GM18907 (cell line): ENCODE measurements around the gene SLC2A1.

Source experiments
- ATAC-seq: cut with Tn5 transposase; IDR thresholded peaks from one replicate; pipeline ENCODE4 v1.9.1; 2021; ENCODE audit warnings: mild to moderate bottlenecking, moderate library complexity; ENCODE audit not compliant: unreplicated experiment

SLC2A1 gene

DNA sequence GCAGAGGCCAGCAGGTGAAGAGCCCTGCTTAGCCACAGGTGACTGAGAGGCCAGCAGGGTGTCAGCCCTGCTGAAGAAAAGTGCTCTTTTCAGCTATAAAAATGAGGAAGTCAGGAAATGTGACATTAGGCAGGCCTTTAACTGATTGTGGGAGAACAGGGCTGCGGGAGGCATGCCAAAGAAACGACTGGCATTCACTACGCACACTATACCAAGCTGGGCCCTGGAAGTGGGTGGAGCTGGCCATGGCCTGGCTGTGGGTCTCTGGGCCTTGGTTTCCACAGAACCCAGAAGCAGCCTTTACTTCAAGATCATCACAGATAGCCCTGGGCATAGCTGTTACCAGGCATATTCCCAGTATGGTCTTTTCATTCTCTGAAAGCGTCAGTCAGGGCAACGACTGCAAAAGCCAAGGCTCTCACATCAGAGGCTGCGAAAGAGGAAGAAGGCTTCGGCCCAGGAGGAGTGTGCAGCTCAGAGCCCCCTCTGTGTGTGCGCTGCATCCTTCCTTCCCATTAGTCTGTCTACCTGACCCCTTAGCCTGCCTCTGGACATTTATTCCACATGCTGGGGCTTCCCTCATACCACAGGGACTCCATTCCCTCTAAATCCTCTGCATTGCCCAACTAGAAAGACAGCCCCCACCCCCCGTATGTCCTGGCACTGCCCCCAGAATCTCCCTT is 14.3 kb downstream of the SLC2A1 start:
- ATAC-seq: no peak

DNA sequence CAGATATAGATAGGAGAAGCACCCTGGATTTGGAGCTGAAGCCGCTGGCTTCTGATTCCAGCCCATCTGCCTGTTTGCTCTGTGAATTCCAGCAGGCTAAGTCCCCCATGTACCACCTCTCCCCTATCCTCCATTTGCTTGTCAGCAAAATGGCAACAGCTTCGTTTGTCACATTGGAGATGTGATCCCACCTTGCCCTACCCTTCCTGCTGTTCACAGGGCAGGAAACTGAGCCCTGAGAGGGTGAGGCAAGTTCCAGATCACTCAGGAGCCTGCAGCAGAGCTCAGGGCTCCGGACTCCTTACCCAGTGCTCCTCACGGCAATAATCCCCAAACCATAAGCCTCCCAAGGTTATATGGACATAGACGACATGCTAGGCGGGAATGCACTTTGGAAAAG is 14.9 kb downstream of the SLC2A1 start:
- no peak for ATAC-seq

DNA sequence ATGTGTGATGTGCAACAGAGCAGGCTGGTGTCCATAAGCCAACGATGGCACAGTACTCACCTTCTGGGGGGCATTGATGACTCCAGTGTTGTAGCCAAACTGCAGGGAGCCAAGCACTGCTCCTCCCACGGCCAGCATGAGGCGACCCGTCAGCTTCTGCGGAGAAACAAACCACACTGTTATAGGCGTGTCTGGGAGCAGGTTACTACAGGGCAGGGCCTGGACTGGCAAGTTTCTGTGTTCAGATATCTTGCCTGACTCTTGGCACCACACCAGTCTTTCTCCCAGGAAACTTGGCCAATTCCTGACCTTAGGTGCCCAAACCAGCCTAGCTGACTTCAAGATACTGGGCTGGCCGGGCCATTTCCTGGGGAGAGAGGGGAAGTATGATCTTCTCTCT is 15.5 kb downstream of the SLC2A1 start:
- no peak for ATAC-seq

DNA sequence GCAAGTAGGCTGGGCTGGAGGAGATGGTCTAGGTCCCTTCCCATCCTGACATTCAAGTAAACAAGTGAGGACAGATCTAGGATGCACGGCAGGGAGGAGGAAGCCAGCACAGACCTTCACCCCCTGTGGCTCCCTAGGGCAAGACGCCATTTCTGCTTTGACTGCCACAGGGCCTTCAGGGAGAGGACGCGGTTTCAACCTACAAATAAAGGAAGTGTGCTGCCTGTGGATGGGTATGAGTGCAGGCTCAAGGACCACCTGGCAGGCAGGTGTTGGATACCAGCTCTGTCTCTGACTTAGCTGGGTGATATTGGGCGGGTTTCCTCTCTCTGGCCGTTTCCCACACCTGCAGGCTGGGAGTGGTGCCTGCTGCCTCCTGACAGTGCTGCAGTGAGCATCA is 16.2 kb downstream of the SLC2A1 start:
- ATAC-seq: no peak

DNA sequence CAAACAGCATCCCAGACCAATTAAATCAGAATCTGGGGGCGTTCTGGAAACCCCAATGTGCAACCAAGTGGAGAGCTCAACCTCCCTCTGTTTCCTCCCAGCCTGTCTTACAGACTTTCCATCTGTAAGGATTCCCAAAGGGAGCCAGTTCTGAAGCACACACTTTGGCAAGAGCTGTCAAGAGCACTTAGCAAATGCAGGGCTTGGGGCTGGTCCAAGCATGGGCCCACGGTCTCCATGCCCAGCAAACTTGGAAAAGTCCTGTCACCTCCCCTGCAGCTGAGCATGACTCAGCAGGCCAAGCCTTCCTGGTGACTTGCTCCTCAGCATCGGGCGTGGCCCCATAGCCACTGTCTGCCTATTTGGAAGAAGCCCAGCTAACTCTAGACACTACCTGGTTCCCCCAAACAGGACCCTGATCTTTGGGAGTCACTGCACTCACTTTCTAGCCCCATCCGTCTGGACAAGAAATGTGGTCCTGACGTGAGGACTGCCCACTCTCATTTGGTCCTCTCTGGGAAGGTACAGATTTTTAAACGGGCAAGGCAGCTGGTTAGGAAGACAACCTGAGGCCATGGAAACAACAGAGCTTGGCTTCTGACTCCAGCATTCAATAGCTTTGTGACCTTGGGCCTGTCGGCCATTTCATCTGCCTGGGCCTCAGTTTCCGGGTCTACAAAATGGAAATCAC is 16.9 kb downstream of the SLC2A1 start:
- no peak for ATAC-seq

DNA sequence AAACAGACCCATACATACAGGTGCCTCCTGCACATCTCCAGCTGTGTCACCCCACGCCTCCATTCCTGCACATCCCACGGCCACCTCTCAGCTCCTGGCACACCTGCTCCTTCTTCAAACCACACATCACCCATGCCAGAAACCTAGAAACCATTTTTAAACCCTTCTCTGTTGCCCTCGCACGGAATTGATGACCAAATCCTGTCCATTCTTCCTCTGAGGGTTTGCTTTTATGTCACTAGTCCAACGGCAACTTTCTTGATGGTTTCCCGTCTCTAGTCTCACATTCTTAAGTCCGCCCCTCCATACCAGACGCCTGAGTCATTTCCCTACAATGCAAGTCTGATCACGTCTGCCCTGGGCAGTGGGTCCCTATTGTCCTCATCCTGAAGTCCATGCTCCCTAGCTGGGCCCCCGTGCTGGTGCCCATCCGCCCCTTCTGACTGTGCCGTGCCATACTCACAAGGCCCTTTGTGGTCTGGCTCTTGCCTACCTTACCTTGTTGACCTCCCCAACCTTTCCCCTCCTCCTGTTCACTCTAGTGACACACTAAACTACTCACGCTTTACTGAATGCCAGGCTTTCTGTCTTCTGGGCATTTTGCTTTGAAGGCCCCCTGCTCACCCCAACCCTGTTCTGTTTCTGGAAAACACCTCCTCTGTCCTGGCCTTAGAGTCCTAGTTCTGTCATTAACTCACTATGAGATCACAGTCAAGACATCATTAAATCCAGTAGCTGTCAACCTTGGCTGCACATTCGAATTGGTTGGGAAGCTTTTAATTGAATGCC is 17.6 kb downstream of the SLC2A1 start:
- no peak for ATAC-seq

DNA sequence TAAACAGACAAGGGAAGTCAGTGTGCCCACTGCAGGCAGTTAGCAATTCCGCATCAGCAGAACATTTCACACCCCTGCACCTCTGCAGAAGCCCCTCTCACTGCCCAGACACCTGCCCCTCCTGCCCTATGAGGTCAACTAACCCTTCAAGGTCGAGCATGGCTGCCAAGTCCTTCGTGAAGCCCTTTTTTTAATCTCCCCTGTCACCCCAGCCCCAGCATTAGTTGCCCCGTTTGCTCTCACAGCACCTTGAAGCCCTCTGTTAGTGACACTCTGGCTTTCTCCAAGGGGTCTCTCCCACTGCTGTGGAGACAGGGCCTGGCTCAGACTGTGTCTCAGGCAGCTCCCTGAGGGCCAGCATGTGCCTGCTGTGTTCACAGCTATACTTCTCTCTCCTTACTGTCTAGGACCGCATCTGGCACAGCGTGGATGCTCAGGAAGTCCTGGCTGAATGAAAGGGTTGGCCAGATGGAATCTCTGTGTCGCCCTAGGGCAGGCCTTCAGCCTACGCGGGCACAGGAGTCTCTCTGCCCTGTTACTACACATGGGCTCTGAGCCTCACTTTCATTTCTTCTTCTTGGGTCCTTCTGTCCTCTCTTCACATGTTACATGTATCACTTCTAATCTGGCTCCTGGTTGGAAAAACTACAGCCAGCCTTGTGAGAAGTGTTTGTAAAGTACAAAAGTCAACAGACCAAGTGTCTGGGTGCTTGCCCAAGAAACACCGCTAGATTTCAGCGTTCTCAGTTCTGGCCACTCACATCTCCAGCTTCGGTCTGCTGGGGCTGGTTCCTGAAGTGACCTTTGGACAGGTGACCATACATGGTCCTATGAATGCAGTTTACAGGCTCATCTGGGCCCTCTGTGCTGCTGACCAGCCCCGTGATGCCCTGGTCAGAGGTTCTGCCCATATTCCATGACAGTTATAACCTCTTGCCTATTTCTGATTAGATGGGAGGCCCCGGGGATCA is 19.7 kb downstream of the SLC2A1 start:
- ATAC-seq: no peak

DNA sequence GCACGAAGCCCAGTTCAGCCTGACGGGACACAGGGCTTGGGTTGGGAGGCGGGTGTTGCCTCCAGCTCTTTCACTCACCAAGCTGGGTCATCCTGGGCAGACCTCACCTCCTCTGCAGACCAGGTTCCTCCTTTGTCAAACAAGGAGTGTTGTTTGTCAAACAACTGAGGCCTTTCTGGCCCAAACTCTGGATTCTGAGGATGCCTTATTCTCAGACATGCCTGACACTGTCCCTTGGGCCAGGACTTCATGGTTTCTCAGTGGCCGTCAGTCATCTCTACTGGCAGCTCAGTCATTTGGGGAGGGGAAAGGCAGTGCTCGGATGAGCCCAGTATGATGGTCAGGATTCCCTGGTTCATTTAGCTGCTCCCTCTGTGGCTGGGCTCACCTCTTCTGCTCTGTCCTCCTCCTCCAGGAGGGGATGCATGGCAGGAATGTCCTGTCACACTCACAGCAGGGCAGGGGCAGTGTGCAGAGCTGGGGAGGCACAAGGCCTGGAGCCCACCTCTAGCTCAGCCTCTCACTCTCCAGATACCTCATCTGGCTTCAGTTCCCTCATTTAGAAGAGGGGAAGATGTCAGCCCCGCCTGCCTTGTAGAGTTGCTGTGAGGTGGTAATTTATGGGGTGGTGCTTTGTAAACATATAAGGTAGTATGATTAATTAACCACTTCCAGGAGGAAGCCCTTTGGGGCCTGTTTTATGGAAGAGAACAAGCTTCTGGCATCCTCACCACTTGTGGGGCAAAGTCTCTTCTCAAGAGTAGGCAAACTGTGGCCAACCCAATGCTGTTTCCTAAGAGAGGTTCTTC is 20.6 kb downstream of the SLC2A1 start:
- ATAC-seq: no peak

DNA sequence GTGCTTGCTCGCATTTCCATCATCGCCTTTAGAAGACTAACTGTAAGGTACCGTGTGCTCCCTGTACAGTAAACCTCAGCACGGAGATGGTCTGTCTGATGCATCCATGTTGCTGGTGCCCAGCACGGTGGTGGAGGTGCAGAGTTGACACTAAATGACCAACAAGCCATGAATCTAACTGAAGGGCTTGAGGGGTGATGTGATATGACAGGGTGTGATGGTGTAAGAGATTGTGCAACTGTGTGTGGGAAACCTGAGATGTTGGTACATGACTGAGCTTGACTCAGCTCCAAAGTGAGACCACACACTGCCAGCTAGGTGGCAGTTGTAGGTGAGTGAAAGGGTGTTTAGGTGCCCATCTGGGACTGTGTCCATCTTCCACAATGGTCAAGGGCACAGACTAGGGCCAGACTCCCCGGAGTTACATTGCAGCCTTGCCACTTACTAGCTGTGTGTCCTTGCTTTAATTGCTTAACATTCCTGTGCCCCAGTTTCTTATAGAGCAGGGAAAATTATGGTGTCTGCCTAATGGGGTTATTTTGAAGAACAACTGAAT is 21.4 kb downstream of the SLC2A1 start:
- ATAC-seq: no peak

DNA sequence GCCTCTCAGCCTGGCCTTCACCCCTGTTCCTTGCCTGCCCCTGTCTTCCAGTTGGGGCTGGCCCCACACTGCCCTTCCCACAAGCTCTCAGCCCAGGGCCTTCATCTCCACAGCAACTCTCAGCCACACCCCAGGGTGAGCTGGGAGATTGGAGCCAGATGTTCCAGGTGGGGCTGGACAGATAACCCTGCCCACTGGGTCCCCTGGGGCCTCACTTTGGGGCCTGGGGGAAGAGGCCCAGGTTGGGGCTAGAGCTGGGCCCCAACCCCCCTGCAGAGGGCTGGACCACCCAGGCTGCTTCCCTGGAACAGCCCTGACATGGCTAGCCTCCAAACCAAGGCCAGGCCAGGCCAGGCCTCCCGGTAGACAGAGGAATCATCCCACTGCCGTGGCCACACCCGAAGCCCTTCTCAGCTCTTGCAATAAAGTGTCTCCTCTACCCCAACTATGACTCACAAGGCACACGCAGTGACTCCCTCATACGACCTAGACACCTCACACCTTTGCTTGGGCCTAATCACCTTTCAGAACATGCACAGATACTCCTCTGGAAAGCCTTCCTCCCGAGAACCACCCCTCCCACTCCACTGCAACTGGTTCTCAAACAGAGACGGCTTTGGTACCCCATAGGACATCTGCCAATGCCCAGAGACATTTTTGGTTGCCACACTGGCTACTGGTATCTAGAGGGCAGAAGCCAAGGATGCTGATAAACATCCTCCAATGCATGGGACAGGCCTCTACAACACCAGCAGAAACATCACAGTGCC is 22.2 kb downstream of the SLC2A1 start:
- no peak for ATAC-seq

DNA sequence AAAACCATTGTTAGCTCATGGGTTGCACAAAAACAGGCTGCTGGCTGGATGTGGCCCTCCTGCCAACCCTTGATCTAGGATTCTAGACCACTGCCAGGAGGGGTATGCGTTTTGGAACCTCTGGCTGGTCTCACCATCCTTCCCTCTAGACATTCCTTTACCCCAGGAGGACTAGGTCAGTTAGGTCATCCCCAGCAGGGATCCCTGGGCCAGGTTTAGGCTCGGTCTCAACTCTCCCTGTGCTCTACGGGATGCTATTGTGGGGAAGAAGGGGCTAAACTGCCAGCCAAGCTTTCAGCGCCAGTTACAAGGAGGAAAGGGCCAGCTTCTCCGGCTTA is 22.7 kb downstream of the SLC2A1 start:
- no peak for ATAC-seq

DNA sequence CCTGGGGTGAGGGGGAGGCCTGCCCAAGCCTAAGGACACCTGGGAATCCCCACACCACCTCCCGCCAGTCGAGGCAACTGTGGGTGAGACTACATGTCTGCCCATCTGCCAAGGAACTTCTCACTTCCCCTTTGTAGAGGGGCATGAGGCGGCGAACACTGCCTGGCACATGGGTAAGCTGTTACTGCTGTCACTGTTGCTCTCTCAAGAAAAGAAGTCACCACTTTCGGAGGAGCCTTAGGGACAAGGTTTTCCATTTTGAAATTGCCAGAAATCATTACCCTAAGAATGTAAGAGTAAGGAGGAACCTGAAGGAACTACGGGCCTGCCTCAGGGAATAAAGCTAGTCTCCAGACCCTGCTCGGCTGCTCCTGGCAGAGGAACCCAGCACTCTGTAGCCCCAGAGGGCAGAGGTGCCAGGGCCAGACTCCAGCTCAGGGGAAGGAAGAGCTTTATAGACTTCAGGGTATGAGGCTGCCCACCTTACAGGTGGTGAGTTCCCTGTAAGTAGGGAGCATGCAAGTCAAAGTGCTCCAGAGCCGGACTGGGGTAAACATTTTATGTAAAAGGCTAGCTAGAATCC is 23.3 kb downstream of the SLC2A1 start:
- ATAC-seq: no peak

DNA sequence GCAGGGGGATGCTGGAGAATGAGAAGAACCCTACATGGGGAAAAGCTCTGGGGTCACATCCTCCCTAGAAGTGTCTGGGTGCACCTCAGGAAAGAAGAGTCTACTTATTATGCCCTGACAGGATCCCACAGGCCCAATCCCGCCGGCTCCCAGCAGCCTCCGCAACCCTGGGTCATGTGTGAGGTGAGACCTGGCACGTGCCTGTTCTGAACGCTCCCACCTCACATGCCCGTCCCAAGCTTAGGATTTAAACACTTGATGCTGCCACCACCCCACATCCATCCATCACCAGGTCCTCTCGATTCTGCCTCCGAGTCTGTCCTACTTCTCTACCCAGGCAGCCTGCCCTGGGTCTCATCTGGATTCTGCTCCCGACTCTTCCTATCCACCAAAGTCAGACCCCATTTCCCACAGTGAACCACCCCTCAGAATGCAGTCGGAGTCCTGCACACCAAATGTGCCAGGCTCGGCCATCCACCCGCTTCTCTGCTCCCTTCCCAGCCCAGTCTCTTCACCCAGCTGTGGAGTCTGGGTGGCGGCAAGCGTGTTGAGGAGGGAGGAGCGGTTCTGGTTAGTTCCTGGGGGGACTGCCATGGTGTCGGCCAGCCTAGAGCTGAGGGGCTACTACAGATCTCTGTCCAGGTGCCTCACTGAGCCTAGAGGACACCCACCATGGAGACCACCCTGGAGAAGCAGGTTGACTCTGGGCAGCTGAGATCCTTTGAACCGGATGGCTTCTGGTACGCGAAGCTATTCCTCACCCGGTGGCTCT is 23.9 kb downstream of the SLC2A1 start:
- no peak for ATAC-seq

DNA sequence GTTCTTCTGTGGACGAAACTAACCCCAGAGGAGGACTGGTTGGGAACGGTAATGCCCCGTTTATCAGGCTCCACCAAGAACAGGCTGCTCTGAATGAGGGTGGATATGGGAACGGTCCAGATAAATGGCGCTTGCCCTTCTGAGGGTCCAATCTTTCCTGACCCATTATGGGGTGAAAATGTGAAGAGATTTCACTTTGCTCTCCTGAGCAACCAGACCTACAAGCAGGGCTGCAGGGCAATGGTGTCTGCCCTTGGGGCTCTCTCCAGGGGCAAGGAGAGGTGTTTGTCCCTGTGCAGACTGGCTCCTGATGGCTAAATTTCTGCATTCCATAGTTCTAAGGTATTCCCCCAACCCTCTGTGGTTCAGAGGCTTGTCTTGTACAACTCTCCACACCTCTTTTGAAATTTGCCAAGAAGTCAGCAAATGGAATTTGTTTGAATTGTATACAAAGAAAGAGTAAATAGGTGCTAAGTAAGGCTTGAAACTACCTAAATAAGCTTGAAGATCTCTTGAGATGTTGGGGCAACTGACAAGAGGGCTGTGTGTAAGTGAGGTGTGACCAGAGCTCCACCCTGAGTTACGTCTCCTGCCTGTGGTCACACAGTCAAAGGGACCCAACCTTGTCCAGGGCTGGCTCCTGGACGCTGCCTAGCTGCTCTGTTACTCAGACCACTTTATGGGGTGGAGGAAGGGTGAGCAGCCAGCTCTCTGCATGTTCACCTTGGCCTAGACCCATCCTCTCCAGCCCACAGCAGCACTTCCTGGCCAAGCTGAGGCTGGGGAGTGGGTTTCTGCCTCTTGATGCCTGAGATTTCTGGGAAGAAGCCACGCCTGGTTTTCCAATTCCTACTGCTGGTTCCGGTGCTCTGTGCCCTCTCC is 24.8 kb downstream of the SLC2A1 start:
- ATAC-seq: no peak

DNA sequence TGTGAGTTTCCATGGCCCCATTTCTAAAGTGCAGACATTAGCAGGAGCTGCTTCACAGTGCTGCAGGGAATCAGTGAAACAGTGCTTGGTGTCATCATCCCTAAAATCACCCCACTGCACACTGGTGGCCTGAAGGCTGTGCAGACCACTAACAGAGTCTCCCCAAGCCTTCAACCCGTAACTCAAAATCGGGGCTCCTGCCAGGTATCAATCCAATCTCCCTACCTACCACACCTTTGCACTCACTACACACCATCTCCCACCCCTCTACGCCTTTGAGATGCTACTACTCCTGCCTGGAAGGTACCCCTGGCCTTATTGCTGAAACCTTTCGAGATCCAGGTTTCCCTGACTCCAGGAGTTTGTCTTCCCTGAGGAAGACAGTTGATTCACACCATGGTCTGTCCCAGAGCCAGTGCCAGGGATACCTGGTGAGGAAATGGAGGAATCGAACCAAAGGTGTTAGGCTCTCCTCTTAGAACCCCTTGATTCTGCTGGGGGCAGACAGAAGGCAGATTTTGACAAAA is 25.5 kb downstream of the SLC2A1 start:
- no peak for ATAC-seq

DNA sequence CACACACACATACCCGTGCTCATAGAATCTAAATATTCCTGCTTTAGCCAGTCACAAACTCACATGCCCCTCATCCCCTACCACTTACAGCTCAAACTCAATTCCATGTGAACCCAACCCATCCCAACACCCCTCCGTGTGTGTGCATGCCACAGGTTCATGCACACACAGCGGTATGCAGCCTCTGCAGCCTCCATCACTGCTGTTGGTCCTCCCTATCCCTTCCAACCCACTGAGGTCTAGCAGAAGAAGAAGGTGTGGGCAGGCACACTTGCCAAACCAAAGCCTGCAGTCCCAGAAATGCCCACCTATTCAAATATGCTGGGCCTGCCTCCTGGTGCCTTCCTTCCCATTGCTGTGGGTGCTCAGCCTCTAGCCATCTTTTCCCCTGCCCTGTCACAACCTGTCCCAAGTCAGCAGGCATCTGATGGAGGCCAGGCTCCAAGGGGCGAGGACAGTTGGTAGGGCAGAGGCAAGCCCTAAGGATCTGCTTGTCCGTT is 26.2 kb downstream of the SLC2A1 start:
- no peak for ATAC-seq
